ENCODE measurements around the gene IQCH.
"Not testable (repeated sequence)": the region's sequence is repeated elsewhere in the genome, so short reads cannot be mapped to it uniquely, and the experiment has no call there.

GRCh38 chr15:67448372-67448771 is 193.8 kb downstream of the IQCH start:
- not testable (repeated sequence) for TF ChIP-seq CTCF (IDR thresholded peaks at IDR 0.05); PRRX2 (CRISPR knock-in tag; IDR thresholded peaks at IDR 0.05); NFE2L1 (CRISPR knock-in tag; IDR thresholded peaks at IDR 0.05); NR1H2 (CRISPR knock-in tag; IDR thresholded peaks at IDR 0.05)
